GM18508 (cell line): Measurements from ENCODE around the gene OR11A1.
"Not testable (repeated sequence)": the region's sequence is repeated elsewhere in the genome, so short reads cannot be mapped to it uniquely, and the experiment has no call there.

Source experiments
- ATAC-seq: cut with Tn5 transposase; IDR thresholded peaks from one replicate; pipeline ENCODE4 v1.9.1; 2021; ENCODE audit warnings: moderate number of reproducible peaks; ENCODE audit not compliant: insufficient read depth, unreplicated experiment

Gene OR11A1

DNA sequence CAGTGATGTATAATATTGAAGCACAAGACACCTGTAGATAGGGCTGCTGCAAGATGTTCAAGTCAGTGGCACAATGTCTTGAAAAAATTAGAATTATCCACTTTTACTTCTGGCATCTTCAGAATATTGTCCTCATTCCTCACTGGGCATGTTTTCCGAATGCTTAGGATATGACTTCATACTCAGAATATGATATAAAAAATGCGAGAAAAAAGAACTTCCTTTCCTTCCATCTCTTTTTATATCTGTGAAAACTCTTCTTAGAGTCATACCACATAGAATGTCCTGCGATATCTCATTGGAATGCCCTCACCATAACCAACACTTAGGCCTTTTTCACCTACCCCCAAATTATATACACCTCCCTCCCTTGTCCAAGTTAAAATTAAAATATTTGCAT, 26.3 kb upstream of the OR11A1 start:
- no peak for ATAC-seq

DNA sequence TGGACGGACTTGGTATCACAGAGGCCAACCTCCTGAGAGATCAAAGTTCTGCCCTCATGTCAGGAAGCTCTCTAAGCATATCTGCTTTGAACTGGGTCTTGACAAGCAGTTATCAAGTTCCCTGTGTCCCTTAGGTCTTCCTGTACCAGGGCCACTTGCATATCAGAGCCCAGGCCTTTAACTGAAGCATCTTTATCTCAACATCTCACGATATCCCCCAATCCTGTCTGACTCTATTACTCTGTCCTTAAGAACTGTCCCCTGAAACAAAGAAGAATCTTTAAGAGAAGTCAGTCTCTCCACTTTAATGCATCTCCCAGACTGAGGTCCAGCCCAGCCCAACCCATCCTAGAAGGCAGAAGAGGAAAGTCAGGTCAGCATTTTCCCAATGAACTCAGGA, 22.7 kb upstream of the OR11A1 start:
- ATAC-seq, result no peak

- ATAC-seq, result no peak
Measured at GRCh38 chr6:29478740-29479139, 21.9 kb upstream of the OR11A1 start.

- ATAC-seq, result no peak
Measured at GRCh38 chr6:29477923-29478450, 21.1 kb upstream of the OR11A1 start.

DNA sequence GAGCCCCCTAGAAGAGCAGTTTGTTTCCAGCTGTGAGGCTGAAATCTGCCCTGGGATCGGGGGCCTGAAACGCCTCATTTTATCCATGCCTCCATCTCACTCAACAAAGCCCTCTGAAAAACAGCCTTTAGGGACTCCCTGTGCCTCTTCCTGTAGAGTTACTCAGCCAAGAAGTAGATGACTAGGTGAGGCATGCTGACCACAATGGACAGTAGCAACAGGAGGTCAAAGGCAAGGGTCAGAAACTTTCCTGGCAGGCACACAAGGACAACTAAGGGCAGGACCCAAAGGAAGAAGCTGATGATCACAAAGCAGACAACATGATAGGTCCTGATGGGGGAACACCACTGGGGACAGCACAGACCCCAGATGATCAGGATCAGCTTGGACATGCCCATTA, 18.1 kb upstream of the OR11A1 start:
- ATAC-seq, result no peak

DNA sequence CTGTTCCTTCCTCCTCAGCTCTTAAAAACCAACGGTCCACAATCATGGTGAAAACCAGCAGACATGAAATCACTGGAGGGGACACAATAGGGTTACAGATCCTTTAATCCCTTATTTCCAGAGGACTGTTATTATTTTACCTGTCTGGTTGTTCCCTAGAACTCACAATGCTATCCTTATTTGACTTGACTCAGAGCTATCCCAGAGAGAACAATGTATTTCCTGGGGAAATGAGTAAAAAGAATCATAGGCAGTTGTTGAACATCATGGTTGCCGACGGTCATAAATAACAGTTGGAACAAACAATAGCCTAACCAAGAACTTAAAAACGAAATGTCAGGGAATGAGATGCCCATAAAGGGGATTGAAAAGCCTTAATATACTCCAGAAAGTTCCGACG, 9.4 kb upstream of the OR11A1 start:
- no peak for ATAC-seq

- no peak for ATAC-seq
Measured at GRCh38 chr6:29465801-29466200, 8.9 kb upstream of the OR11A1 start.

DNA sequence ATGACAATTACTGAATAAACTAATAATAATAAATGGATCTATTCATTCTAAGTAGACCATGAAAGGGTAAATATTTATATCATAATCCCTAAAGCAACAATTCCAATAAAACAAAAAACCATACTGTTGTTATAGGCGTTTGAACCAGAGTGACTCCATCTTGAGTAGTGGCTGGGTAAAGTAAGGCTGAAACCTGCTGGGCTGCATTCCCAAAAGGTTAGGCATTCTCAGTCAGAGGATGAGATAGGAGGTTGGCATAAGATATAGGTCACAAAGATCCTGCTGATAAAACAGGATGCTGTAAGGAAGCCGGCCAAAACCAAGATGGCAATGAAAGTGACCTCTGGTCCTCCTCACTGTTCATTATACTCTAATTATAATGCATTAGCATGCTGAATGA, 8.4 kb upstream of the OR11A1 start:
- ATAC-seq, result no peak

- no peak for ATAC-seq
Measured at GRCh38 chr6:29462022-29462421, 5.2 kb upstream of the OR11A1 start.

DNA sequence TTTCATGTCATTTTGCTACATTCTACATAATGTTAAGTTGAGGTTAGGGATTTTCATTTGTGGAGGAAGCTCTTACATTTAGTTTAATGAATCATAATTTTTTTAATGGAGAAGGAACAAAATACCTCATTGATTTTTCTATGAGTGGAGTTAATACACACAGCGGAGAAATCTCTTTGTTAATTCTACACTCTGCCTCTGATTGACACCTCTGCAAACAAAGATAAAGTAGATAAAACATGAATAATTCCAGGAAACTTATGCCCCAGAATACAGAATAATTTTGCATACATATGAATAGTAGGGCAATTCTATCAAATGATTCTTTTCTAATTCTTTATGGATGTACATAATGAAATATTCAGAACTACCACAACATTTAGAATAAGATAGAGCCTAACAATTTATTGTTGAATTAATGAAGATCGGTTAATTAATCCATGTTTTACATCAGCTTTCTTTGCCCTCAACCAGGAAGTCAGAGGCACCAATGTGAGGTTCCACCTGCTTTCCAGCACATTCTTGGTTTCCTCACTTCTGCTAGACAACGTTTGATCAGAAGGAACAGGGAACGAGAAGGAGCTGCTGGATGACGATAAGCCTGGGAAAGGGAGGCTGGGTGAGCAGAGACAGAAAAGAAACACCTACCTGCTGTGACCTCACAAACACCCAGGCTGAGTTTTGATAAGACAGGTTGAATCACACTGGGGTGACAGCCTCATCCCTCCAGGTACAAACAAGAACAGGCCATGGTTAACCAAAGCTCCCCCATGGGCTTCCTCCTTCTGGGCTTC, 4.3 kb upstream of the OR11A1 start:
- ATAC-seq, result no peak

DNA sequence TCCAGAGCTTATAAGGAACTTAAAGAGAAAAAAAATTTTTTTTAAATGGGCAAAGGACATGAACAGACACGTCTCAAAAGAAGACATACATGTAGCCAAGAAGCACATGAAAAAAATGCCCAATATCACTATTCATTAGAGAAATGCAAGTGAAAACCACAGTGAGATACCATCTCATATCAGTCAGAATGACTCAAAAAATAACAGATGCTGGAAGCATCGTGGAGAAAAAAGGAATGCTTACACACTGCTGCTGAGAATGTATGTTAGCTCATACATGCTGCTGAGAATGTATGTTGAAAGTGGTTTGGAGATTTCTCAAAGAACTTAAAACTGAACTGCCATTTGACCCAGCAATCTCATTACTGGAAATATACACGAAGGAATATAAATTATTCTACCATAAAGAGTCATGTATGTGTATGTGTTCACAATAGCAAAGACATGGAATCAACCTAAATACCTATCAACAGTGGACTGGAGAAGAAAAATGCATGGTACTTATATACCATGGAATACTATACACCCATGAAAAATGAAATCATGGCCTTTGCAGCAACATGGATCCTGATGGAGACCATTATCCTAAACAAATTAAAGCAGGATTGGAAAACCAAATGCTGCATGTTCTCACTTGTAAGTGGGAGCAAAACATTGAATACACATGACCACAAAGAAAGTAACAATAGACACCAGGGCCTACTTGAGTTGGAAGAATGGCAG, 5.2 kb downstream of the OR11A1 start:
- no peak for ATAC-seq

DNA sequence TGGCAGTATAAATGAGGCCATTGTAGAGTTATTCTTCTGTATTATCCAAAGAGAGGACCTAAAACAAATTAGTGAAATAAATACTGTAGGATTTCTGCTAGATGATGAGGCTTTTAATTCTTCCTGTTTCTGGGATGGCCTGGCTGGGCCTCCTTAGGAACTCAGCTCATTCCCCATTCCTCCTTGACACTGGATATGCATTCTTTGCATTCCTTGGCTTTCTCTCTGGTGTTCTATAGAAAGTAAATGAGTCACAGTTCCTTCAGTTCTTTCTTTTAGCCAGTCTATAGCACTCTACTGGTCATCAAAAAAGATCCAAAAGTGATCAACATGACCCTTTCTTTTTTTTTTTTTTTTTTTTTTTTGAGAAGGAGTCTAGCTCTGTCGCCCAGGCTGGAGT, 9.2 kb downstream of the OR11A1 start:
- no peak for ATAC-seq

GRCh38 chr6:29444031-29444430, 12.8 kb downstream of the OR11A1 start:
- ATAC-seq, result not testable (repeated sequence)

DNA sequence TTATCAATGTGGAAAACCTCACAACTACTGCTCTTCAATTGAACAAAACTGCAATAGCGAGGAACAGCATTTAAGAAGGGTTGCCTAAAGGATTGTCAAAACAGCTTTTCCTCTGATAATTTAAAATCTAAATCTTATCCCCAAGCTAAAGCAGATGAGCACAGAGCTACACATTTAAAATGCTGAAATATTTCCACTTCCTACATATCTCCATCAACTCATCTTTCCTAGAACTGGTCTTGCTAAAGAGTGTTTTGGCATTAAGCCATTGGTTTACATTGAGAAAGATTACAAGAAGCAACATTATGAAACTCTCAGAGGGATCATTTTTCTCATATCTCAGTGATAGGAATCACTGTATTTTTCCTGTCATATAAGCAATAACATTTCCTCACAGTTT, 14.2 kb downstream of the OR11A1 start:
- ATAC-seq, result no peak

DNA sequence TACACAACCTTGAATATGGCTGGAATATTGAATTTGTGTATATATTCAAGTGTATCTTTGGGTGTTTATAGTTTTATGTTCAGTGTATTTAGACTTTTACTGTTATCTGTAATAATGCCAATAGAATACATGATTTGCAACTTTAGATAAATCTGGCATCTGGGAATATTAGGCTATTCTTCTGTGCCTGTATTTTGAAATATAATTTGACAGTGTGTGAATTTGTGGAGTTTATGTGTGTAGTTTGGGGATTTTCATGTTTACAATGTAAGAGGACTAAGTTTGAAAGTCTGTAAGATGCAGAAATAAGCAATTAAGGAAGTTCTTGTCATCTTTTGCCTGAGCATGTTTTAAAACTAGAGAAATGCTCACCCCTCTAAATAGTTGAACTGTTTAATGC, 17.9 kb downstream of the OR11A1 start, which contains the start of gene OR10C1:
Gene OR10C1 (plus strand): TSS at position 301 of the 400 bp plus-strand sequence. CDS start 710 bp downstream, outside the sequence.
- no peak for ATAC-seq

DNA sequence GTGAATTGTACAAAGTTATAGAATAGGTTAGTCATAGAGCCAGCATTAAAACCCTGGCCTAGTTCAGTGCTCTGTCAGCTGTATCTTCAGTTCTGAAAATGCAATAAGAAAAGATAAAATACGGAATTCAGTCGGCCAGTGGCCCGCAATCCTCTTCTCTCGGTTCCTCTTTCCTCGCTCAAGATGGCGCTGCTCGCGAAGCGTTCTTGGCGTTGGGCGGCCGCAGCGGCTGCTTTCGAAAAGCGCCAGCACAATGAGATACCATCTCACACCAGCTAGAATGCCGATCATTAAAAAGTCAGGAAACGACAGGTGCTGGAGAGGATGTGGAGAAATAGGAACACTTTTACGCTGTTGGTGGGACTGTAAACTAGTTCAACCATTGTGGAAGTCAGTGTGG, 20.1 kb downstream of the OR11A1 start:
- not testable (repeated sequence) for ATAC-seq

DNA sequence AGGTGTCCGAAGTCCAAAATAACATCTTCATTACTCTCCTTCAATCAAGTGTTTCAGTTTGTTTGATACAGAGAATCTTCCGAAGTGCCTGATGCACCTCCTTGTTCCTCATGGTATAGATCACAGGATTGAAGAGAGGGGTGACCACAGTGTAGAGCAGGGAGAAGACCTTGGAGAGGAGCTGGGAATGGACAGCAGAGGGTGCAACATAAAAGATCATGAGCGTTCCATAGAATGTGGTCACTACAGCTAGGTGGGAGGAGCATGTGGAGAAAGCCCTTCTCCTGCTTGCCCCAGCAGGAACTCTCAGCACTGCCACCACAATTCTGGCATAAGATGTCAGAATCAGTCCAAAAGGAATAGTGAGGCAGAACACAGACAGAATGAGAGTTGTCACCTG, 30.2 kb downstream of the OR11A1 start:
- no peak for ATAC-seq

GRCh38 chr6:29425075-29425474, 31.8 kb downstream of the OR11A1 start:
- ATAC-seq, result no peak

GRCh38 chr6:29424575-29424974, 32.3 kb downstream of the OR11A1 start:
- ATAC-seq, result no peak

GRCh38 chr6:29424168-29424567, 32.7 kb downstream of the OR11A1 start:
- no peak for ATAC-seq

GRCh38 chr6:29419516-29419915, 37.4 kb downstream of the OR11A1 start:
- no peak for ATAC-seq
